ENCODE measurements around the gene EBLN1. TPM values are rescaled to one million over a fixed set of nuclear protein-coding genes. Genes with fewer than 3 reads are reported as not detected.

Gene EBLN1
- polyA plus RNA-seq, 1 donor (not counting 4 experiments of a cell fraction or from before 2014, with no cell fraction given) = not detected

GRCh38 chr10:22251751-22252223 is 34.0 kb upstream of the EBLN1 start:
- peak overlapping the region; percentile 95 for H3K4me2 ChIP-seq (ENCODE audit: control insufficient read depth, extremely low read depth, insufficient read depth, low read depth, low read length)
- H3K9ac ChIP-seq (ENCODE audit: control insufficient read depth, extremely low read depth, insufficient read depth, low read length) = peak overlapping the region; percentile 87
- H3K27me3 ChIP-seq (ENCODE audit: control insufficient read depth, extremely low read depth, insufficient read depth, low read length) = no peaks in the 10 kb centered on the region
- H2AFZ ChIP-seq (ENCODE audit: control insufficient read depth, low read length) = peak overlapping the region; percentile 99
- no peaks in the 10 kb centered on the region for H3K9me1 ChIP-seq (ENCODE audit: control insufficient read depth, extremely low read depth, insufficient read depth, low read length)
- dilution Hi-C loops (cut with MboI; ENCODE audit: extremely low pct_ligation_motif_present, low sequenced_read_pairs) = no loop called here
- DNase-seq (ENCODE audit: low read depth, low spot score) (no peak), FAIRE-seq (no peak)
- H3K9me3 ChIP-seq (ENCODE audit: control insufficient read depth, low read depth, low read length) = no peaks in the 10 kb centered on the region
- peak overlapping the region; percentile 85 for H3K27ac ChIP-seq (ENCODE audit: control insufficient read depth, insufficient read depth, low read length)
- peak overlapping the region; percentile 44 to 81 (median 69) for H3K4me3 ChIP-seq (ENCODE audit: control insufficient read depth in 2 of 3, extremely low read depth in 1 of 3, insufficient read depth in 2 of 3, low read depth in 1 of 3, low read length in 3 of 3)
- no peaks in the 10 kb centered on the region for H4K20me1 ChIP-seq (ENCODE audit: control insufficient read depth, extremely low read depth, insufficient read depth, low read length)
- H3K79me2 ChIP-seq (ENCODE audit: control insufficient read depth, insufficient read depth, low read length) = no peaks in the 10 kb centered on the region
- TF ChIP-seq EZH2 (IDR thresholded peaks at IDR 0.05; ENCODE audit: low read length) (no peak), CTCF (optimal IDR thresholded peaks at IDR 0.05 in 1 of 3, IDR thresholded peaks at IDR 0.05 in 1 of 3, conservative IDR thresholded peaks at IDR 0.05 in 1 of 3; ENCODE audit: extremely low read depth in 1 of 3, insufficient read depth in 2 of 3, low read length in 3 of 3) (no peak)
- H3K36me3 ChIP-seq (ENCODE audit: control insufficient read depth in 2 of 2, extremely low read depth in 1 of 2, insufficient read depth in 2 of 2, low read length in 2 of 2) = no peaks in the 10 kb centered on the region
- peaks cover 10% of the 10 kb centered on the region for H3K4me1 ChIP-seq (ENCODE audit: control insufficient read depth, extremely low read depth, insufficient read depth, low read length)

- H3K9me3 ChIP-seq (ENCODE audit: control insufficient read depth, low read depth, low read length) = no peaks in the 10 kb centered on the region
- FAIRE-seq (no peak), DNase-seq (ENCODE audit: low read depth, low spot score) (no peak)
- H3K4me2 ChIP-seq (ENCODE audit: control insufficient read depth, extremely low read depth, insufficient read depth, low read depth, low read length) = peak overlapping the region; percentile 95
- peak overlapping the region; percentile 44 to 81 (median 69) for H3K4me3 ChIP-seq (ENCODE audit: control insufficient read depth in 2 of 3, extremely low read depth in 1 of 3, insufficient read depth in 2 of 3, low read depth in 1 of 3, low read length in 3 of 3)
- peak overlapping the region; percentile 99 for H2AFZ ChIP-seq (ENCODE audit: control insufficient read depth, low read length)
- no peaks in the 10 kb centered on the region for H4K20me1 ChIP-seq (ENCODE audit: control insufficient read depth, extremely low read depth, insufficient read depth, low read length)
- no peaks in the 10 kb centered on the region for H3K9me1 ChIP-seq (ENCODE audit: control insufficient read depth, extremely low read depth, insufficient read depth, low read length)
- H3K36me3 ChIP-seq (ENCODE audit: control insufficient read depth in 2 of 2, extremely low read depth in 1 of 2, insufficient read depth in 2 of 2, low read length in 2 of 2) = no peaks in the 10 kb centered on the region
- H3K9ac ChIP-seq (ENCODE audit: control insufficient read depth, extremely low read depth, insufficient read depth, low read length) = peak overlapping the region; percentile 87
- no peak for TF ChIP-seq CTCF (optimal IDR thresholded peaks at IDR 0.05 in 1 of 3, IDR thresholded peaks at IDR 0.05 in 1 of 3, conservative IDR thresholded peaks at IDR 0.05 in 1 of 3; ENCODE audit: extremely low read depth in 1 of 3, insufficient read depth in 2 of 3, low read length in 3 of 3)
- no peak for TF ChIP-seq EZH2 (IDR thresholded peaks at IDR 0.05; ENCODE audit: low read length)
- H3K27me3 ChIP-seq (ENCODE audit: control insufficient read depth, extremely low read depth, insufficient read depth, low read length) = no peaks in the 10 kb centered on the region
- H3K79me2 ChIP-seq (ENCODE audit: control insufficient read depth, insufficient read depth, low read length) = no peaks in the 10 kb centered on the region
- peaks cover 14% of the 10 kb centered on the region for H3K4me1 ChIP-seq (ENCODE audit: control insufficient read depth, extremely low read depth, insufficient read depth, low read length)
- dilution Hi-C loops (cut with MboI; ENCODE audit: extremely low pct_ligation_motif_present, low sequenced_read_pairs) = no loop called here
- peak overlapping the region; percentile 85 for H3K27ac ChIP-seq (ENCODE audit: control insufficient read depth, insufficient read depth, low read length)
These were observed 33.3 kb upstream of the EBLN1 start for GRCh38 chr10:22250897-22251660.
